ENCODE results near the gene CAPN10. TPM values are rescaled to one million over a fixed set of nuclear protein-coding genes. Genes with fewer than 3 reads are reported as not detected.

CAPN10 gene
- total RNA-seq, 1 donor from 2014 or later = 13.7 TPM

DNA sequence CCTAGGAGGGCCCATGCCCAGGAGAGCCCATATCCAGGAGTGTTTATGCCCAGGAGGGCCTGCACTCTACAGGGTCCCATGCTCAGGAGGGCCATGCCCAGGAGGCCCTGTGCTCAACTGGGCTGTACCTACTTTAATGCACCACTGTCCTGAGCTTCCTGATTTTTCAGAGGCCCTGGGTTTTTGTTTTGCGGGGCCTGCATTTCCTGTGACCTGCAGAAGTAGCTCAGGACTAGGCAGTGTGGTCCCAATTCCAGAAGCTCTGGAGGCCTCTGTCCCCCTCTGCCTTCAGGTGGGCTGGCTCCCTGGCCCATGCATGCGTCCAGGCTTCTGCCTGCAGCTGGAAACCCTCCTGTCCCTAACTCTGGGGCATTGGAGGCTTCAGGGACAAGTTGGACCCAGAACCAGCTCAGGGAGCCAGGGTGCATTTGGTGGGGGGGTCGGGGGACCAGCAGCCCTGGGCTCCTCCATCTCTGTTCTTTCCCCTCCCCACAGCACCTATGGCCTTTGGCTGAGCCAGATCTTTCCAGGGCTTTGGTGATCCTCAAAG lies 49.5 kb downstream of the CAPN10 start:
- ATAC-seq = no peak
- peak; percentile 29 for DNase-seq (ENCODE audit: low spot score)

DNA sequence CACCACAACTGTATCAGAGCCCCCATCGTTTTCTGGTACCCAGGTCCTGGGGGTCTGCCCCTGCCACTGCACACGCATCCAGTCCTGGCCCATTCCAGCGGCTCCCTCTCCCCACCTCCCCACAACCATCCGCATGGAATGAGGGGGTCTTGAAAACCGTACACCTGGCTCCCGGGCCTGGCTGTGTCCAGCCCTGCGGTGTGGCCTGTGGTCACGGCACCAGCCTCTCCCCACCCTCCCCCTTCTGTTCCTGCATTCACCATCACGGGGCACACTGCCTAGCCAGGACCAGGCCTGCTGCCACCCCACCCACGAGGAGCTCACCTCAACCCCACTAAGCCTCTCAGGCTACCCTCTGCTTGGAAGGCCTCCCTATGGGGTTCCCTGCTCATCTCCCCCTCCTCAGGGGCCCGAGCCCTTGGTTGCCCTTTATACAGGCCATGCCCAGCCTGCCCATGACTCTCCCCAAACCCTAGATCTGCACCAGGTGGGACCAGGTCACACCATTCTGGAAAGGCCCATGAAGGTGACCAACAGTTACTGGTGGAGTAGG lies 50.1 kb downstream of the CAPN10 start:
- DNase-seq (ENCODE audit: low spot score) = peak; percentile 30
- ATAC-seq = no peak

- ATAC-seq = no peak
- DNase-seq (ENCODE audit: low spot score) = no peak
Observed at GRCh38 chr2:240637116-240637900, 50.8 kb downstream of the CAPN10 start.

GRCh38 chr2:240637901-240638345 lies 51.4 kb downstream of the CAPN10 start:
- ATAC-seq (no peak), DNase-seq (ENCODE audit: low spot score) (no peak)

GRCh38 chr2:240638512-240639160 lies 52.1 kb downstream of the CAPN10 start:
- ATAC-seq = no peak
- no peak for DNase-seq (ENCODE audit: low spot score)

GRCh38 chr2:240639566-240639965 lies 53.0 kb downstream of the CAPN10 start:
- DNase-seq (ENCODE audit: low spot score) (no peak), ATAC-seq (no peak)

DNA sequence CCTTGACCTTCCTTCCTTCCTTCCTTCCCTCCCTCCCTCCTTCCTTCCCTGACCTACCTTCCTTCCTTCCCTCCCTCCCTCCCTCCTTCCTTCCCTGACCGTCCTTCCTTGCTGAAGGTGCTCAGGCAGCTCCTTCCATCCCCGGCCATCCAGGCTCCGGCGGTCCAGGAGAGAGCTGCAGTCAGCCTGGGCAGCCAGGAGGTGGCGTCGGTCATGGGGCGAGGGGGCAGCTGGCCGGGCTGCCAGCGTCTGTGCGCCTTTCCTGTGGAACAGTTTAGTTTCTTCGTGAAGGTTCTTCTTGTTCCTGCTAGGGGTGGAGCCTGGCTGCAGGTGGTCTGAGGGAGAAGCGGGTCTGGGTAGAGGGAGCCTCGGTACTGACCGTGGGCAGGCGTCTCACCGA lies 54.4 kb downstream of the CAPN10 start:
- peak; percentile 89 for ATAC-seq

GRCh38 chr2:240642061-240642805 lies 55.7 kb downstream of the CAPN10 start:
- ATAC-seq (no peak), DNase-seq (ENCODE audit: low spot score) (no peak)

More for the DNA sequence above, 54.4 kb downstream of the CAPN10 start:
- no peak for DNase-seq (ENCODE audit: low spot score)

DNA sequence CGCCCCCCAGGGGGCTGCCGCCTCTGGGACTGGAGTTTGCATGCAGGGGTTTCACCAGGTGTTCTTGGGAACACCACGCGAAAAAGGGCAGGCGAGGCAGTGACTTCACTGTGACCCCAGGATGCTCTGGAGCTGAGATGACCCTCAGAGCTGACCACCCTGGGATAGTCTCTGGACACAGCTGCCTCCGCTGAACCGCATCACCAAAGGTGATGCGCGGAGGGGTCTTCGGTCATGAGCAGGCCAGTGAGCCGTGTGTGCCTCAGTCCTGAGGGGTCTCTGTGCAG lies 56.2 kb downstream of the CAPN10 start:
- ATAC-seq (no peak), DNase-seq (ENCODE audit: low spot score) (no peak)

DNA sequence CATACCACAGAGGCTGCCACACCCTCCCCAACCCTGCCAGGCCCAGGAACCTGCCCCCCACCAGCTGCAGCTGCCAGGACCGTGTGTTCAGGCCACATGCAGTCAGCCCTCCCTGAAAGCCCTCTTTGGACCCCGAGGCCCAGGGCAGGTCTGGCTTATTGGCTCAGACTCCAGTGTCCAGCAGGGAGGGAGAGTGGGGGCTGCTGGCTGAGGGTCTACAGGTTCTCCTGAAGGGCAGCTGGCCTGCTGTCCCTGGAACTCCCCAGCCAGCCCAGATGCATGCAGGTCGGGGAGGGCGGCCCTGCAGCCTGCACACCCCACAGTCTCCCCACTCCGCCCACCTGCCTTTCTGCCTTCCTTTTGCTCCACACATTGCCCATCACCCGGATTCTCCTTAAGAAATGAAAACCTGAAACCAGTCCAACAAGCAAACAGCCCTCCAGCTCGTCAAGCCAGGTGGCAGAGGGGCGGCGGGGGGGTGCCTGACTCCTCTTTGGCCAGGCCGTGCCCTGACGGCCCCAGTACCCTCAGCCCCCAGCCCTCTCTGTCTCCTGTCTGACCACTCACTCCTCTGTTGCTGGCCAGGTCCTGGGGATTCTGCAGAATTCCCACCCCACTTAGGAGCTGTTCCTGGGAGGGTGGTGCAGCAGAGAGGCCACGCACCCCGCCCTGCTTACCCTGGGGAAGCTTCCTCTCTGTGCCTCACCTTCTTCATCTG lies 56.7 kb downstream of the CAPN10 start:
- DNase-seq (ENCODE audit: low spot score) = no peak
- no peak for ATAC-seq

DNA sequence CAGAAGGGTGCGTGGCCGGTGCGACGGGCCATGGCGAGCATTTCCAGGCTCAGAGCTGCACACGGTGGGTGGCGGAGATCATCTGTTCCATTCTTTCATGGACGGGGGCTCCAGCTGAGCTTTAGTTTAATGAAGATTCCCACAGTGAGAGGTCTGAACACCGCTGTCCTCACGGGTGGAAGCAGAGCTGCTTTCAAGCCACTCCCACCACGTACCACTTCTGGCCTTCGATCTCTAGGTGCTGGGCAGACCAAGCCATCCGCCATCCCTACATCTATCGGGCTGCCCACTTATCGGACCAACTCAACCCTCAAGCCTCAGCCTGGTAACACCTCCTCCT lies 57.2 kb downstream of the CAPN10 start:
- DNase-seq (ENCODE audit: low spot score) (no peak), ATAC-seq (no peak)

GRCh38 chr2:240644171-240644651 lies 57.7 kb downstream of the CAPN10 start:
- DNase-seq (ENCODE audit: low spot score) = no peak

DNA sequence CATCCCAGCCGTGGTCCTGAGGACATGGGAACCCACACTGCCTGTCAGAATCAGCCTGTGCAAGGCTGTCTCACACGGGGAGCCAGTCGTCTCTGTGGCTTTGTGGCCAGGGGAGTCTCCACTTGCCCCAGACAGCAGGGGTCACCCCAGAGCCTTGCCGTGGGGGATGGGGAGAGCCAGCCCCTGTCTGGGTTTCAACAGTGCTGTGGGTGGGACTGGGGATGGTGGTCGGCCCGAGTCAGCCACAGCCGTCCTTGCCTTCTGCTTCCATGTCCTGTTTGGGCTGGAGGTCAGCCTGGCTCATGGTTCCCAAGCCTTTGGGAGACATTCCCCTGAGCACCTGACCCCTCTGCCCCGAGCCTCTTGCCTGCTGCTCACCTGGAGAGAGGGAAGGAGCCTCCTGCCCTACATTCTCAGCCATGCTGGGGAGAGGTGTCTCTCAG lies 58.3 kb downstream of the CAPN10 start:
- DNase-seq (ENCODE audit: low spot score) (no peak), ATAC-seq (no peak)

More at GRCh38 chr2:240644171-240644651, 57.7 kb downstream of the CAPN10 start:
- no peak for ATAC-seq

DNA sequence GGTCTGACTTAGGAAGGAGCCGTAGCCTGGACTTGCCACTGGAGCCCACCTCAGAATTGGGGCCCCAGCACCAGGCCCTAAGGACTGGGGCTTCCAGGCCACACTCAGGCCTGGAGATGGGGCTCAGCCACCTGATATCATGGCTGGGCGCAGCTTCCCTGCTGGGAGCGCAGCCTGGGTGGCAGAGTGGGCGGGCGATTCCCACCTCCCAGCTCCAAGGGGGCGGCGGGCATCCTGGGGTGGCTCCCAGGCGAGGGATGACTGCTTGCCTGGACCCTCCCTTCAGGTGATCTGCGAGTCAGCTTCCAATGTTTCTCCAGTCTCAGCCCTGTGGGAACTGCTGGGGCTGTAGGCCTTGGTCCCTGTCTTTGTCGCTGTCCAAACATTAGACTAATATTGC lies 58.8 kb downstream of the CAPN10 start:
- no peak for DNase-seq (ENCODE audit: low spot score)

GRCh38 chr2:240645801-240646175 lies 59.3 kb downstream of the CAPN10 start:
- no peak for DNase-seq (ENCODE audit: low spot score)

More for the DNA sequence above, 58.8 kb downstream of the CAPN10 start:
- no peak for ATAC-seq

GRCh38 chr2:240646176-240646899 lies 59.8 kb downstream of the CAPN10 start:
- DNase-seq (ENCODE audit: low spot score) (no peak), ATAC-seq (no peak)

More at GRCh38 chr2:240645801-240646175, 59.3 kb downstream of the CAPN10 start:
- ATAC-seq = no peak

GRCh38 chr2:240646900-240647502 lies 60.5 kb downstream of the CAPN10 start:
- ATAC-seq (no peak), DNase-seq (ENCODE audit: low spot score) (no peak)

GRCh38 chr2:240647503-240648154 lies 61.1 kb downstream of the CAPN10 start:
- ATAC-seq (no peak), DNase-seq (ENCODE audit: low spot score) (no peak)

DNA sequence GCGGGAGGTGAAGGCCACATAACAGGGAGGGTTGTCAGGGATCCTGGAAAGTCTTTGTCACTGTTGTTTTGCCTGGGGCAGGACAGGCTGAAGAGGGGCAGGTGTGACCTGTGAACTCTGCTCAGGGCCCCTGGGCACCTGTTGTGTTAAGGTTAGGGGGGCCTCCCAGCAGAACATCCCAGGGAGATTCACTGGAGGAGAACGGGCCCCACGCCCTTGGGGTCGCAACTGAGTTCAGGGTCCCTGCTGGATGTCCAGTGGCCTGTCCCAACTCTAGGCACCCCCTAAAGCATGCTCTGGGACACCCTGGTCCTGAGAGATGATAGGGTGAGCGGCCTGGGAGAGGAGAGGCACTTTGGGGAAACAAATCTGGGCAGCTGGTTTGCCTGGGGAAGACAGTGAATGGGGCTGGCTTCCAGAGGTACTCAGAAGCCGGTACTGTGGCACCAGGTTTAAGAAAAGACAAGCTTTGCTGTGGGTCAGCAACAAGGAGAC lies 61.7 kb downstream of the CAPN10 start:
- DNase-seq (ENCODE audit: low spot score) (no peak), ATAC-seq (no peak)
